ENCODE measurements around the gene TMEM187.
A peak's percentile ranks its signal among the peaks of the same experiment; 100 is the strongest.
"Not testable (repeated sequence)": the region's sequence is repeated elsewhere in the genome, so short reads cannot be mapped to it uniquely, and the experiment has no call there.

Gene TMEM187

GRCh38 chrX:153970357-153971123 lies 2.0 kb upstream of the TMEM187 start:
- Mint-ChIP-seq H3K4me3 (peak overlapping the region; percentile 100), H3K9me3 (no peaks in the 10 kb centered on the region), H3K27me3 (no peaks in the 10 kb centered on the region), H3K4me1 (peaks cover 49% of the 10 kb centered on the region), H3K27ac (peak overlapping the region; percentile 100)
- ATAC-seq (peak; percentile 2), DNase-seq (peak in 1 of 2 donors; percentile 27)

- Mint-ChIP-seq H3K27me3 (no peaks in the 10 kb centered on the region), H3K27ac (peak overlapping the region; percentile 100), H3K9me3 (no peaks in the 10 kb centered on the region), H3K4me1 (peaks cover 43% of the 10 kb centered on the region), H3K4me3 (peak overlapping the region; percentile 100)
- DNase-seq (peak; percentile 79 to 88), ATAC-seq (peak; percentile 51)
Measured at GRCh38 chrX:153971124-153971449, 1.5 kb upstream of the TMEM187 start.

DNA sequence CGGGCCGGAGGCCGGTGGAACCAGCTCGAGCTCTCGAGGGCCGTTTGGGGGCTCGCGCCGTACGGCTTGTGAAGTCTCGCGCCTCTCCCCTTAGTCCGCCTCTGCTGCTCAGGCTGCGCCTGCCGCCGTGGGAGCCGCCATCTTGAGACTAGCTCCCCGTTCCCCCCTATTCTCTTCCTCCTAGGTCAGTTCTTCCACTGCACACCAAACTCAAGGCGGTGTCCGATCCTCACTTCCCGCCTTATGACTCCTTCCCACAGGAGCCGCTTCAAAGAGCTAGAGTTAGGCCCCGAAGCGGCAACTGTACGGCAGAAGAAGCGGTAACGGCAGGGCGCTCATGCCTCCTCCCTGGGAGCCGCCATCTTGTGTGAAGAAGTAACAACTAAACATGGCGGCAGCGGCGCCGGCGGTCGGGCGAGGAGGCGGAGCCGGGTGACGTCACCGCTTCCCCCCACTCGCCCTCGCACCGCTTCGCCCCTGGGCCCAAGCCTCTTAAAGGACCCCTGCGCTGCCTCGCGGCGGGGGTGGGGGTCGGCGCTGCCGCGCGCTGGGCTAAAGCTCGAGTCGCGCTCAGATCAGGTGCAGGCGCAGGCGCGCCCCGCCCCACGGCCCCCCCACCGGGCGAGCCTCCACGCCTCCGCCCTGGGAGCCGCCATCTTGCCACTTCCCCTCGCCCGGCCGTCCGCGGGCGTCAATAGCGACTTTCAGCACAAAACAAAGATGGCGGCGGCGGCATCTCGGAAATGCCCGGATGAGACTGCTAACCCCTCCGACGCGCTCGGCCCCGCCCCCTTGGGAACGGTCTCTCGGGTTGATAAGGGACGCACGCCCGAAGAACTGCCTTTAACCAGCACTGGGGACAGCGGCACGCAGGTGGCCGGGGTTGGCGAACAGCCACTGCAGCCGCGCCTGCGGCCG lies 845 bp upstream of the TMEM187 start, which contains the start of gene HCFC1:
Gene HCFC1, minus strand, starts transcription at position 369 of the 918 bp plus-strand sequence. CDS start 978 bp downstream, outside the sequence.
- peaks cover 37% of the 10 kb centered on the region for H3K4me1 Mint-ChIP-seq
- peak within 1 kb of the TSS; percentile 100 for H3K4me3 Mint-ChIP-seq
- H3K27ac Mint-ChIP-seq = peak within 1 kb of the TSS; percentile 100
- peak; percentile 37 for ATAC-seq
- no peaks in the 10 kb centered on the region for H3K9me3 Mint-ChIP-seq
- peak; percentile 90 to 92 for DNase-seq
- H3K27me3 Mint-ChIP-seq = no peaks in the 10 kb centered on the region

- no peaks in the 10 kb centered on the region for H3K9me3 Mint-ChIP-seq
- H3K4me1 Mint-ChIP-seq = peaks cover 21% of the 10 kb centered on the region
- H3K27me3 Mint-ChIP-seq = no peaks in the 10 kb centered on the region
- ATAC-seq = no peak
- peak overlapping the region; percentile 81 to 85 for H3K4me3 Mint-ChIP-seq
- DNase-seq = no peak
- H3K27ac Mint-ChIP-seq = peak overlapping the region; percentile 97
Measured at GRCh38 chrX:153973127-153974002, 811 bp downstream of the TMEM187 start.

GRCh38 chrX:153974003-153974725 lies 1.6 kb downstream of the TMEM187 start:
- peak overlapping the region; percentile 81 to 85 for H3K4me3 Mint-ChIP-seq
- H3K9me3 Mint-ChIP-seq = no peaks in the 10 kb centered on the region
- DNase-seq (no peak), ATAC-seq (no peak)
- H3K27me3 Mint-ChIP-seq = no peaks in the 10 kb centered on the region
- peak overlapping the region; percentile 97 for H3K27ac Mint-ChIP-seq
- H3K4me1 Mint-ChIP-seq = peaks cover 20% of the 10 kb centered on the region

- peak overlapping the region; percentile 97 for H3K27ac Mint-ChIP-seq
- H3K4me1 Mint-ChIP-seq = peaks cover 20% of the 10 kb centered on the region
- ATAC-seq (no peak), DNase-seq (no peak)
- peak overlapping the region; percentile 81 to 85 for H3K4me3 Mint-ChIP-seq
- no peaks in the 10 kb centered on the region for H3K9me3 Mint-ChIP-seq
- H3K27me3 Mint-ChIP-seq = no peaks in the 10 kb centered on the region
Measured at GRCh38 chrX:153974726-153975286, 2.3 kb downstream of the TMEM187 start.

- not testable (repeated sequence) for H3K9me3 Mint-ChIP-seq, H3K27me3 Mint-ChIP-seq
- DNase-seq (peak in 1 of 2 donors; percentile 34), ATAC-seq (peak; percentile 63)
- H3K4me3 Mint-ChIP-seq = peak overlapping the region; percentile 77 to 81
- peak overlapping the region; percentile 89 to 96 for H3K27ac Mint-ChIP-seq
- H3K4me1 Mint-ChIP-seq = peaks cover 51% of the 10 kb centered on the region
Measured at GRCh38 chrX:153980394-153980793, 7.8 kb downstream of the TMEM187 start.

DNA sequence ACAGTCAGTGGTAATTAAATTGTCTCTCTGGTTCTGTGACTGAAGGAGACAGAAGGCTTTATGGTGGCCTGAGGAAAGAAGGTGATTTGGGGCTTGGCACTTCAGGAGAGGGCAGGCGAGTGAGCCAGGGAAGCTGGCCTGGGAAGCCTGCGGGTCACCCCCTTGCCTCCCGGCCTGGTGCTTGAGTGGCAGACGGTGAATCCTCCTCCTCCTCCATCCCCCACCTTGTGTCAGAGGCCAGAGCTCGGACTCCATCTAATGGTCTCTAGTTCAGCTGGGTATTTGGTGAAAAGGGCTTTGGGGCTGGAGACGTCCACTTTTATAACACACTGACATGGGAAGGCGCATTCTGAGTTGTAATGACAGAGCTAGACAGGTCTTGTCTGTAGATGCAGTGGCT lies 8.7 kb downstream of the TMEM187 start:
- Mint-ChIP-seq H3K9me3 (no peaks in the 10 kb centered on the region), H3K27me3 (no peaks in the 10 kb centered on the region), H3K4me3 (peak overlapping the region; percentile 70 to 81), H3K4me1 (peaks cover 51% of the 10 kb centered on the region), H3K27ac (peak overlapping the region; percentile 85 to 92)
- DNase-seq = no peak
- no peak for ATAC-seq

DNA sequence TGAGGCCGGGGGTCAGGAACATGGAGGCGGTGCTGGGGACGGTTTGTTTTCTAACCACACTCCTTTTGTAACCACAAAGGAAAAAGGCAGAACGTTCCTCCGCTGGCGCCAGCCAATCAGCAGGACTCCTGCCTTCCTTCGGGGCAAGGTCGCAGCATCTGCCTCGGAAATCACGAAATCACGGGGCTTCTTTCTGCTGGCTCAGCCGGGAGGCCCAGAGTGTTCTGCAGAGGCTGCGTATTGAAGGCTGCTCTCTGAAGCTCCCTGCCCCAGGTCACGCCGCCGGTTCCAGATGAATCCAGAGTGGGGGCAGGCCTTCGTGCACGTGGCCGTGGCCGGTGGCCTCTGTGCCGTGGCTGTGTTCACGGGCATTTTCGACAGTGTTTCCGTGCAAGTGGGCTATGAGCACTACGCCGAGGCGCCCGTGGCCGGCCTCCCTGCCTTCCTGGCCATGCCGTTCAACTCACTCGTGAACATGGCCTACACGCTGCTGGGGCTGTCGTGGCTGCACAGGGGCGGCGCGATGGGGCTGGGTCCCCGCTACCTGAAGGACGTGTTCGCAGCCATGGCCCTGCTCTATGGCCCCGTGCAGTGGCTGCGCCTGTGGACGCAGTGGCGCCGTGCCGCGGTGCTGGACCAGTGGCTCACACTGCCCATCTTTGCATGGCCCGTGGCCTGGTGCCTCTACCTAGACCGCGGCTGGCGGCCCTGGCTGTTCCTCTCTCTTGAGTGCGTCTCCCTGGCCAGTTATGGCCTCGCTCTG lies 9.4 kb downstream of the TMEM187 start:
- peak overlapping the region; percentile 85 to 92 for H3K27ac Mint-ChIP-seq
- peak; percentile 43 to 70 for DNase-seq

DNA sequence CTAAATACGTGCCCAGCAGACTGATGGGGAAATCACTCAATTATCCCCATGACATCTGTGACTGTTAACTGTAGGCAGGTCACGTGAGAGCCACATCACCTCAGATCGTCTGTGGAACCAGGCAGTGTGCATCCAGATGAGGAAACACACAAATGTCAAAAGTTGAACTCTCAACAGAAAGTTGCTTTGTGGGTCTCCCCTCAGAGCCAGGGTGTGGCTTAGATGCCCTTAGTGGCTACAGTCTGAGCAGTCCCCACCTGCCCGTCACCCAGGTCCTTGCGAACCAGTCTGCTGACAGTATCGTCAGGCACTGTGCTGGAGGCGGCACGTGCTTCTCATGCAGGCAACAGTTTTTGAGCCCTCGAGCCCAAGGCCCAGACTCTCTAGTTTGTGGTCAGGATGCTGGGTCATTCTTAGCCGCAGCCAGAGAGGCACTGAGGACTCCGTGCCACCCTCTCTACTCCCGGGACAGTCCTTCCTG lies 10.8 kb downstream of the TMEM187 start:
- DNase-seq (no peak), ATAC-seq (no peak)
- peak overlapping the region; percentile 70 to 81 for H3K4me3 Mint-ChIP-seq
- peak overlapping the region in 1 of 2 donors; percentile 78 for H3K27ac Mint-ChIP-seq
- H3K4me1 Mint-ChIP-seq = peaks cover 51% of the 10 kb centered on the region
- H3K27me3 Mint-ChIP-seq = no peaks in the 10 kb centered on the region
- no peaks in the 10 kb centered on the region for H3K9me3 Mint-ChIP-seq

More for the DNA sequence above, 9.4 kb downstream of the TMEM187 start:
- Mint-ChIP-seq H3K4me1 (peaks cover 51% of the 10 kb centered on the region), H3K9me3 (no peaks in the 10 kb centered on the region), H3K27me3 (no peaks in the 10 kb centered on the region), H3K4me3 (peak overlapping the region; percentile 70 to 81)
- peak; percentile 44 for ATAC-seq

- H3K4me3 Mint-ChIP-seq = peak overlapping the region; percentile 87 to 92
Measured at GRCh38 chrX:153984351-153985178, 12.0 kb downstream of the TMEM187 start.

DNA sequence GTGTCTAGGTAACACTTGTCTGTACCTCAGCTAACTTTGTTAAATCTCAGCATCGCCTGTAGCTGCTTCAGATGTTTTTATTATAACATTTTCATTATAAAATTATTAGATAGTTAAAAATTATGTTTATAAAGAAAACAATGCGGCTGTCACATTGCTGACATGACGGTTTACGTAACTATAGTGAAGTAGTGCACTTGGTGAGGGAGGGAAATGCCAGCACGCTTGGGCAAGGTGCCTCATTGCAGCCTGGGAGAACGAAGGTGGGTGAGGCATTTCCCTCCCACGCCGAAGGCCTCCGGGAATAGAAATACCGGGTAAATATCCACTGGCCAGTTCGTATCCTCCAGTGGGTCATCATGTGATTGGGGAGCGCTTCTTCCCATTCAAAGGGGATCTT lies 15.9 kb downstream of the TMEM187 start:
- Mint-ChIP-seq H3K9me3 (no peaks in the 10 kb centered on the region), H3K27ac (no peak overlapping the region)

More at GRCh38 chrX:153984351-153985178, 12.0 kb downstream of the TMEM187 start:
- Mint-ChIP-seq H3K27me3 (no peaks in the 10 kb centered on the region), H3K4me1 (peaks cover 56% of the 10 kb centered on the region), H3K9me3 (no peaks in the 10 kb centered on the region), H3K27ac (peak overlapping the region; percentile 90 to 95)
- ATAC-seq (peak; percentile 66), DNase-seq (peak; percentile 42 to 58)

More for the DNA sequence above, 15.9 kb downstream of the TMEM187 start:
- ATAC-seq = no peak
- Mint-ChIP-seq H3K4me1 (peaks cover 38% of the 10 kb centered on the region), H3K4me3 (no peak overlapping the region), H3K27me3 (no peaks in the 10 kb centered on the region)
- DNase-seq = no peak

All from stimulated activated naive CD8-positive, alpha-beta T cell treated with anti-CD3 and anti-CD28 coated beads, Interleukin-15, amount 100 ng/mL, for 72 hours (primary cell).